K562 (cell line): ENCODE measurements around the gene COL4A5.

Experiments
- CHD1 ChIP-seq: fragments of 200-600 bp; sonication (generic); IDR thresholded peaks from one replicate; pipeline ENCODE4 v1.6.1; 2012; ENCODE audit warnings: mild to moderate bottlenecking, moderate library complexity, low read length, inconsistent platforms
- EZH2 ChIP-seq: IDR thresholded peaks from 2 replicates; pipeline ENCODE4 v1.6.1; 2012; ENCODE audit warnings: low read depth, mild to moderate bottlenecking, inconsistent platforms, low read length, borderline replicate concordance
- FIP1L1 ChIP-seq: fragments of 200-400 bp; formaldehyde crosslinking; IDR thresholded peaks from 2 replicates; pipeline ENCODE4 v1.6.1; 2018; ENCODE audit warnings: mild to moderate bottlenecking, low read depth, low read length; ENCODE audit not compliant: poor library complexity, severe bottlenecking
- MECOM ChIP-seq: fragments of 250-450 bp; sonication (Bioruptor Pico); IDR thresholded peaks from 2 replicates; pipeline ENCODE4 v1.8.0; 2022; ENCODE audit warnings: inconsistent platforms
- NRF1 ChIP-seq, 2 experiments: fragments of 450-650 bp; IDR thresholded peaks in 1 of 2; conservative IDR thresholded peaks in 1 of 2; 2 replicates each; pipeline ENCODE4 v1.6.1; 2014; ENCODE audit warnings: mild to moderate bottlenecking in 2 of 2
- PHF8 ChIP-seq: fragments of 200-600 bp; sonication (generic); IDR thresholded peaks from 2 replicates; pipeline ENCODE4 v1.6.1; 2012; ENCODE audit warnings: mixed run types, mild to moderate bottlenecking, inconsistent platforms, low read length, moderate library complexity, borderline replicate concordance
- POLR2A ChIP-seq: fragments of 450-650 bp; conservative IDR thresholded peaks from 2 replicates; pipeline ENCODE4 v1.6.1; 2016
- SMAD4 ChIP-seq: fragments of 250-450 bp; sonication (Bioruptor Pico); conservative IDR thresholded peaks from 2 replicates; pipeline ENCODE4 v1.8.0; 2021; ENCODE audit warnings: inconsistent platforms, mild to moderate bottlenecking, moderate library complexity
- SP1 ChIP-seq: sonication (generic); formaldehyde crosslinking; IDR thresholded peaks from 2 replicates; pipeline ENCODE4 v1.8.1; 2022; ENCODE audit warnings: mild to moderate bottlenecking, missing genetic modification reagents
- TCFL5 ChIP-seq: fragments of 250-450 bp; sonication (Bioruptor Pico); conservative IDR thresholded peaks from 2 replicates; pipeline ENCODE4 v1.6.1; 2021; ENCODE audit warnings: mild to moderate bottlenecking, moderate library complexity, matching md5 sums
- ZNF274 ChIP-seq: IDR thresholded peaks from 2 replicates; pipeline ENCODE4 v1.6.1; 2011; ENCODE audit warnings: low read depth, mild to moderate bottlenecking, low read length, moderate library complexity, borderline replicate concordance
- ZNF57 ChIP-seq: fragments of 450-650 bp; formaldehyde crosslinking; IDR thresholded peaks from 2 replicates; pipeline ENCODE4 v1.4.0; 2020; ENCODE audit warnings: mild to moderate bottlenecking, moderate library complexity
- ZSCAN29 ChIP-seq: fragments of 450-650 bp; IDR thresholded peaks from 2 replicates; pipeline ENCODE4 v1.6.1; 2017
- TF ChIP-seq, protein P1 (sequence below), 3 experiments: IDR thresholded peaks in 2 of 3; conservative IDR thresholded peaks in 1 of 3; 2 replicates each; pipeline ENCODE4 v1.5.1; 2011 to 2012; ENCODE audit warnings: low read length in 3 of 3, mild to moderate bottlenecking in 3 of 3, control low read depth in 2 of 3, improper control_type of control experiment in 1 of 3, inconsistent platforms in 1 of 3, low read depth in 1 of 3, mixed read lengths in 1 of 3, moderate library complexity in 1 of 3; ENCODE audit not compliant: insufficient read depth in 2 of 3

DNA sequence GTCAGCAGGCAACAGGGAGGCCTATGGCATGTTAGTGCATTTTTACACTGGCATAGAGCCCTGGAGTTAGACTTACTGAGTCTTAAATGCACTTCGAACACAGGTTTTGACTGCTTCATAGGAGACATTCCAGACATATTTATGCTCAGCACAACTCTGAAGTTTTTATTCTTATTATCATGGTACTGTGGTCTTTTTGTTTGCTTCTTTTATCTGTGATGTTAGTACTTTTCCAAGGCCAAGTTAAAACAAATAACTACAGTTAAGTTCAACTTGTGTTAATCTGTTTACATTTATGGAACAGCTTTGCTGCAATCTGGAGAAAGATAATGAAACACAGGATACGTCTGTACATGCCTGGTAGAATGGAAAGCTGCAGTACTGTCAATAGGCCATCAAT, 76.5 kb downstream of the COL4A5 start:
- TF ChIP-seq FIP1L1: no peak
- no peak for TF ChIP-seq NRF1 (conservative IDR thresholded peaks at IDR 0.05 in 1 of 2, IDR thresholded peaks at IDR 0.05 in 1 of 2)
- TF ChIP-seq, protein P1, sequence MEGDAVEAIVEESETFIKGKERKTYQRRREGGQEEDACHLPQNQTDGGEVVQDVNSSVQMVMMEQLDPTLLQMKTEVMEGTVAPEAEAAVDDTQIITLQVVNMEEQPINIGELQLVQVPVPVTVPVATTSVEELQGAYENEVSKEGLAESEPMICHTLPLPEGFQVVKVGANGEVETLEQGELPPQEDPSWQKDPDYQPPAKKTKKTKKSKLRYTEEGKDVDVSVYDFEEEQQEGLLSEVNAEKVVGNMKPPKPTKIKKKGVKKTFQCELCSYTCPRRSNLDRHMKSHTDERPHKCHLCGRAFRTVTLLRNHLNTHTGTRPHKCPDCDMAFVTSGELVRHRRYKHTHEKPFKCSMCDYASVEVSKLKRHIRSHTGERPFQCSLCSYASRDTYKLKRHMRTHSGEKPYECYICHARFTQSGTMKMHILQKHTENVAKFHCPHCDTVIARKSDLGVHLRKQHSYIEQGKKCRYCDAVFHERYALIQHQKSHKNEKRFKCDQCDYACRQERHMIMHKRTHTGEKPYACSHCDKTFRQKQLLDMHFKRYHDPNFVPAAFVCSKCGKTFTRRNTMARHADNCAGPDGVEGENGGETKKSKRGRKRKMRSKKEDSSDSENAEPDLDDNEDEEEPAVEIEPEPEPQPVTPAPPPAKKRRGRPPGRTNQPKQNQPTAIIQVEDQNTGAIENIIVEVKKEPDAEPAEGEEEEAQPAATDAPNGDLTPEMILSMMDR (IDR thresholded peaks at IDR 0.05 in 2 of 3, conservative IDR thresholded peaks at IDR 0.05 in 1 of 3; ENCODE audit: insufficient read depth in 2 of 3, low read depth in 1 of 3, low read length in 3 of 3): no peak
- no peak for TF ChIP-seq ZNF274
- TF ChIP-seq PHF8: no peak
- no peak for TF ChIP-seq CHD1
- TF ChIP-seq ZSCAN29: no peak
- no peak for TF ChIP-seq TCFL5 (CRISPR knock-in tag)
- TF ChIP-seq POLR2A: no peak
- TF ChIP-seq SP1 (CRISPR knock-in tag): no peak
- TF ChIP-seq ZNF57 (CRISPR knock-in tag): no peak
- TF ChIP-seq EZH2: no peak
- TF ChIP-seq MECOM (CRISPR knock-in tag): no peak
- no peak for TF ChIP-seq SMAD4 (CRISPR knock-in tag)
